GM10248 (cell line): ENCODE results near the gene MUC6.

Experiments
- CTCF ChIA-PET: fragments of 300-600 bp; sonication (Branson Sonifier 250); formaldehyde crosslinking; extraction: SDS; loops from one replicate; lab custom pipeline; 2021; ENCODE audit warnings: antibody characterized with exemption; lab: Yijun Ruan, JAX
- POLR2A ChIA-PET: fragments of 350-650 bp; sonication (Branson Sonifier 250); formaldehyde crosslinking; extraction: SDS; loops from one replicate; lab custom pipeline; 2020; ENCODE audit warnings: antibody characterized with exemption; lab: Yijun Ruan, JAX
- DNase-seq: peaks from one replicate; pipeline ENCODE4 v3.0.0; 2012; ENCODE audit errors: extremely low spot score
- CTCF ChIP-seq: IDR thresholded peaks from 2 replicates; pipeline ENCODE4 v1.5.1; 2012; ENCODE audit warnings: mild to moderate bottlenecking, low read depth; ENCODE audit errors: extremely low read depth, missing control alignments, control extremely low read depth

Gene MUC6

GRCh38 chr11:984546-984945 is 52.0 kb downstream of the MUC6 start:
- TF ChIP-seq CTCF: no peak
- ChIA-PET POLR2A (no interaction called here), CTCF (no interaction called here)
- no peak for DNase-seq

DNA sequence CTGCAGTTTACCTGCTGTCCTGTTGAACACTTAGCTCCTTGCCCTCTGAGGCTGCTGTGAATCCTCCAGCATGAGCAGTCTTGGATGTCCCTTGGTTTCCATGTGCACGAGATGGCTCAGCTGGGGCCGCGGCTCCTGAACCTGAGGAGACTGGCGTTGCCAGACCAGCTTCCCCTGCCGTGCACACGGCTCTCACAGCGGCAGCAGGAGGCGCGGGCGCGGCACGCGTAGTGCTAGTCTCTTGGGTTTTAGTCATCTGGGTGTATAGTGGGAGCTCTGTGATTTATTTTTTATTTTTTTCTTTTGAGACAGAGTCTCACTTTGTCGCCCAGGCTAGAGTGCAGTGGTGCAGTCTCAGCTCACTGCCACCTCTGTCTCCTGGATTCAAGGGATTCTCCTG is 54.8 kb downstream of the MUC6 start:
- POLR2A ChIA-PET: no interaction called here
- no peak for DNase-seq
- CTCF ChIA-PET: interaction anchor here (0.9 kb wide), 1 partner anchor 69 kb away, joined by 5 read pairs; no protein-coding TSS in a partner anchor
- TF ChIP-seq CTCF: no peak

- CTCF ChIA-PET: interaction anchor here (0.9 kb wide), 1 partner anchor 70 kb away, joined by 5 read pairs; no protein-coding TSS in a partner anchor
- TF ChIP-seq CTCF: no peak
- POLR2A ChIA-PET: no interaction called here
- no peak for DNase-seq
Measured at GRCh38 chr11:980438-981357, 55.8 kb downstream of the MUC6 start.

DNA sequence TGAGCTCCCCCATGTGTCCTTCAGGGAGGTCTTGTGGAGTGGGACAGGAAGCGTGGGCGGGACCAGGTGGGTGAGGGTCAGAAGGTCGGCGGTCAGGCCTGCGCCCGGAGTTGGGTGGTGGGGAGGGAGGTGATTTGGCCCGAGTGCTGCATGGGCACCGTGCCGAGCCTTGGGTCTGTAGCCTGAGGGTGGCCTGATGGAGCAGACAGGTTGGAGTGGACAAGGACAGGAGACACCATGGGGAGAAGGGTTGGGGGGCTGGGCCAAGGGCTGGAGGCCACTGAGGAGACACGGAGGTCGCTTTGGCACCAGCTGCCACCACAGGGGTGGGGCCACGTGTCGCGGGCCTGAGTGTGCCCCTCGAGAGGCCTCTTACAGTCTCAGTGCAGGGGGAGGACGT is 57.7 kb downstream of the MUC6 start:
- no peak for TF ChIP-seq CTCF
- ChIA-PET POLR2A (no interaction called here), CTCF (no interaction called here)
- DNase-seq: no peak

- no peak for TF ChIP-seq CTCF
- ChIA-PET POLR2A (no interaction called here), CTCF (interaction anchor here (0.6 kb wide), 1 partner anchor 312 kb away, joined by 3 read pairs; no protein-coding TSS in a partner anchor)
- no peak for DNase-seq
Measured at GRCh38 chr11:977830-978720, 58.4 kb downstream of the MUC6 start.
